ENCODE measurements around the gene DAO.

The DAO gene

GRCh38 chr12:108868781-108869180, 11.1 kb upstream of the DAO start:
- in situ Hi-C loops (cut with MboI; ENCODE audit: low sequenced_read_pairs) = no loop called here

- in situ Hi-C loops (cut with MboI; ENCODE audit: low sequenced_read_pairs) = no loop called here
Observed at GRCh38 chr12:108875280-108875679, 4.6 kb upstream of the DAO start.

GRCh38 chr12:108875682-108876361, 4.1 kb upstream of the DAO start:
- in situ Hi-C loops (cut with MboI; ENCODE audit: low sequenced_read_pairs) = no loop called here

GRCh38 chr12:108876550-108876949, 3.3 kb upstream of the DAO start:
- in situ Hi-C loops (cut with MboI; ENCODE audit: low sequenced_read_pairs) = no loop called here

GRCh38 chr12:108881953-108882352, 2.1 kb downstream of the DAO start:
- in situ Hi-C loops (cut with MboI; ENCODE audit: low sequenced_read_pairs) = no loop called here

GRCh38 chr12:108884116-108885012, 4.5 kb downstream of the DAO start:
- in situ Hi-C loops (cut with MboI; ENCODE audit: low sequenced_read_pairs) = no loop called here

GRCh38 chr12:108886873-108887629, 7.2 kb downstream of the DAO start:
- in situ Hi-C loops (cut with MboI; ENCODE audit: low sequenced_read_pairs) = no loop called here

GRCh38 chr12:108888031-108888430, 8.1 kb downstream of the DAO start:
- in situ Hi-C loops (cut with MboI; ENCODE audit: low sequenced_read_pairs) = no loop called here

- in situ Hi-C loops (cut with MboI; ENCODE audit: low sequenced_read_pairs) = no loop called here
Observed at GRCh38 chr12:108890208-108890607, 10.3 kb downstream of the DAO start.

GRCh38 chr12:108895220-108895802, 15.4 kb downstream of the DAO start:
- in situ Hi-C loops (cut with MboI; ENCODE audit: low sequenced_read_pairs) = no loop called here

- in situ Hi-C loops (cut with MboI; ENCODE audit: low sequenced_read_pairs) = no loop called here
Observed at GRCh38 chr12:108896336-108896735, 16.4 kb downstream of the DAO start.

- in situ Hi-C loops (cut with MboI; ENCODE audit: low sequenced_read_pairs) = no loop called here
Observed at GRCh38 chr12:108896817-108897216, 16.9 kb downstream of the DAO start.

GRCh38 chr12:108899145-108899544, 19.3 kb downstream of the DAO start:
- in situ Hi-C loops (cut with MboI; ENCODE audit: low sequenced_read_pairs) = no loop called here

GRCh38 chr12:108905725-108906124, 25.8 kb downstream of the DAO start:
- in situ Hi-C loops (cut with MboI; ENCODE audit: low sequenced_read_pairs) = no loop called here

- in situ Hi-C loops (cut with MboI; ENCODE audit: low sequenced_read_pairs) = no loop called here
Observed at GRCh38 chr12:108906971-108907370, 27.1 kb downstream of the DAO start.

GRCh38 chr12:108907839-108908351, 28.0 kb downstream of the DAO start:
- in situ Hi-C loops (cut with MboI; ENCODE audit: low sequenced_read_pairs) = no loop called here

- in situ Hi-C loops (cut with MboI; ENCODE audit: low sequenced_read_pairs) = no loop called here
Observed at GRCh38 chr12:108910336-108910735, 30.4 kb downstream of the DAO start.

GRCh38 chr12:108911915-108912314, 32.0 kb downstream of the DAO start:
- in situ Hi-C loops (cut with MboI; ENCODE audit: low sequenced_read_pairs) = no loop called here

GRCh38 chr12:108912361-108912760, 32.5 kb downstream of the DAO start:
- in situ Hi-C loops (cut with MboI; ENCODE audit: low sequenced_read_pairs) = no loop called here

- in situ Hi-C loops (cut with MboI; ENCODE audit: low sequenced_read_pairs) = no loop called here
Observed at GRCh38 chr12:108914121-108914531, 34.2 kb downstream of the DAO start.

GRCh38 chr12:108915632-108916133, 35.8 kb downstream of the DAO start:
- in situ Hi-C loops (cut with MboI; ENCODE audit: low sequenced_read_pairs) = no loop called here
